ENCODE results near the gene MIPEP.

MIPEP gene

GRCh38 chr13:23811366-23812062, 77.7 kb downstream of the MIPEP start:
- Histone ChIP-seq H3K4me3 (IDR thresholded peaks at IDR 0.05; ENCODE audit: insufficient read depth, low read depth, low read length) (no peak overlapping the region), H3K36me3 (ENCODE audit: insufficient read depth) (no peaks in the 10 kb centered on the region), H3K4me2 (no peak overlapping the region), H2AFZ (ENCODE audit: low read depth) (no peak overlapping the region), H4K20me1 (ENCODE audit: insufficient read depth) (no peaks in the 10 kb centered on the region), H3K9ac (no peak overlapping the region), H3K27ac (no peak overlapping the region), H3K27me3 (ENCODE audit: insufficient read depth, low read depth) (no peaks in the 10 kb centered on the region), H3K79me2 (ENCODE audit: insufficient read depth, low read depth) (no peaks in the 10 kb centered on the region), H3K4me1 (ENCODE audit: low read depth, poor library complexity, severe bottlenecking) (peaks cover 19% of the 10 kb centered on the region)
- no peak for TF ChIP-seq CTCF (conservative IDR thresholded peaks at IDR 0.05; ENCODE audit: low read depth, low read length)

- H3K79me2 ChIP-seq (ENCODE audit: insufficient read depth, low read depth), result no peaks in the 10 kb centered on the region
- H3K27me3 ChIP-seq (ENCODE audit: insufficient read depth, low read depth), result no peaks in the 10 kb centered on the region
- H2AFZ ChIP-seq (ENCODE audit: low read depth), result no peak overlapping the region
- H4K20me1 ChIP-seq (ENCODE audit: insufficient read depth), result no peaks in the 10 kb centered on the region
- H3K4me3 ChIP-seq (IDR thresholded peaks at IDR 0.05; ENCODE audit: insufficient read depth, low read depth, low read length), result no peak overlapping the region
- TF ChIP-seq CTCF (conservative IDR thresholded peaks at IDR 0.05; ENCODE audit: low read depth, low read length), result no peak
- H3K27ac ChIP-seq, result no peak overlapping the region
- H3K9ac ChIP-seq, result no peak overlapping the region
- H3K4me1 ChIP-seq (ENCODE audit: low read depth, poor library complexity, severe bottlenecking), result peaks cover 21% of the 10 kb centered on the region
- no peaks in the 10 kb centered on the region for H3K36me3 ChIP-seq (ENCODE audit: insufficient read depth)
- H3K4me2 ChIP-seq, result no peak overlapping the region
Observed at GRCh38 chr13:23810685-23811240, 78.4 kb downstream of the MIPEP start.

GRCh38 chr13:23808803-23809202, 80.4 kb downstream of the MIPEP start:
- no peaks in the 10 kb centered on the region for H3K36me3 ChIP-seq (ENCODE audit: insufficient read depth)
- no peak overlapping the region for H3K4me3 ChIP-seq (IDR thresholded peaks at IDR 0.05; ENCODE audit: insufficient read depth, low read depth, low read length)
- no peak overlapping the region for H3K4me2 ChIP-seq
- no peaks in the 10 kb centered on the region for H3K27me3 ChIP-seq (ENCODE audit: insufficient read depth, low read depth)
- no peaks in the 10 kb centered on the region for H3K79me2 ChIP-seq (ENCODE audit: insufficient read depth, low read depth)
- H3K4me1 ChIP-seq (ENCODE audit: low read depth, poor library complexity, severe bottlenecking), result peaks cover 21% of the 10 kb centered on the region
- H3K27ac ChIP-seq, result no peak overlapping the region
- H4K20me1 ChIP-seq (ENCODE audit: insufficient read depth), result no peaks in the 10 kb centered on the region
- no peak overlapping the region for H2AFZ ChIP-seq (ENCODE audit: low read depth)
- no peak for TF ChIP-seq CTCF (conservative IDR thresholded peaks at IDR 0.05; ENCODE audit: low read depth, low read length)
- no peak overlapping the region for H3K9ac ChIP-seq

GRCh38 chr13:23806874-23807526, 82.2 kb downstream of the MIPEP start:
- H3K27me3 ChIP-seq (ENCODE audit: insufficient read depth, low read depth), result no peaks in the 10 kb centered on the region
- H3K4me1 ChIP-seq (ENCODE audit: low read depth, poor library complexity, severe bottlenecking), result peaks cover 23% of the 10 kb centered on the region
- H2AFZ ChIP-seq (ENCODE audit: low read depth), result no peak overlapping the region
- H3K27ac ChIP-seq, result peak overlapping the region; percentile 7; the same call in 1 of the 2 replicates
- H3K4me2 ChIP-seq, result peak overlapping the region; percentile 66
- no peak for TF ChIP-seq CTCF (conservative IDR thresholded peaks at IDR 0.05; ENCODE audit: low read depth, low read length)
- no peaks in the 10 kb centered on the region for H4K20me1 ChIP-seq (ENCODE audit: insufficient read depth)
- no peaks in the 10 kb centered on the region for H3K79me2 ChIP-seq (ENCODE audit: insufficient read depth, low read depth)
- H3K4me3 ChIP-seq (IDR thresholded peaks at IDR 0.05; ENCODE audit: insufficient read depth, low read depth, low read length), result no peak overlapping the region
- no peaks in the 10 kb centered on the region for H3K36me3 ChIP-seq (ENCODE audit: insufficient read depth)
- no peak overlapping the region for H3K9ac ChIP-seq
